GM18867 (cell line): Measurements from ENCODE around the gene PXYLP1.
"Not testable (repeated sequence)": the region's sequence is repeated elsewhere in the genome, so short reads cannot be mapped to it uniquely, and the experiment has no call there.

ENCODE experiments used
- ATAC-seq: cut with Tn5 transposase; IDR thresholded peaks from one replicate; pipeline ENCODE4 v1.9.1; 2021; ENCODE audit warnings: mild to moderate bottlenecking, moderate library complexity; ENCODE audit not compliant: unreplicated experiment

The PXYLP1 gene, protein sequence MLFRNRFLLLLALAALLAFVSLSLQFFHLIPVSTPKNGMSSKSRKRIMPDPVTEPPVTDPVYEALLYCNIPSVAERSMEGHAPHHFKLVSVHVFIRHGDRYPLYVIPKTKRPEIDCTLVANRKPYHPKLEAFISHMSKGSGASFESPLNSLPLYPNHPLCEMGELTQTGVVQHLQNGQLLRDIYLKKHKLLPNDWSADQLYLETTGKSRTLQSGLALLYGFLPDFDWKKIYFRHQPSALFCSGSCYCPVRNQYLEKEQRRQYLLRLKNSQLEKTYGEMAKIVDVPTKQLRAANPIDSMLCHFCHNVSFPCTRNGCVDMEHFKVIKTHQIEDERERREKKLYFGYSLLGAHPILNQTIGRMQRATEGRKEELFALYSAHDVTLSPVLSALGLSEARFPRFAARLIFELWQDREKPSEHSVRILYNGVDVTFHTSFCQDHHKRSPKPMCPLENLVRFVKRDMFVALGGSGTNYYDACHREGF

DNA sequence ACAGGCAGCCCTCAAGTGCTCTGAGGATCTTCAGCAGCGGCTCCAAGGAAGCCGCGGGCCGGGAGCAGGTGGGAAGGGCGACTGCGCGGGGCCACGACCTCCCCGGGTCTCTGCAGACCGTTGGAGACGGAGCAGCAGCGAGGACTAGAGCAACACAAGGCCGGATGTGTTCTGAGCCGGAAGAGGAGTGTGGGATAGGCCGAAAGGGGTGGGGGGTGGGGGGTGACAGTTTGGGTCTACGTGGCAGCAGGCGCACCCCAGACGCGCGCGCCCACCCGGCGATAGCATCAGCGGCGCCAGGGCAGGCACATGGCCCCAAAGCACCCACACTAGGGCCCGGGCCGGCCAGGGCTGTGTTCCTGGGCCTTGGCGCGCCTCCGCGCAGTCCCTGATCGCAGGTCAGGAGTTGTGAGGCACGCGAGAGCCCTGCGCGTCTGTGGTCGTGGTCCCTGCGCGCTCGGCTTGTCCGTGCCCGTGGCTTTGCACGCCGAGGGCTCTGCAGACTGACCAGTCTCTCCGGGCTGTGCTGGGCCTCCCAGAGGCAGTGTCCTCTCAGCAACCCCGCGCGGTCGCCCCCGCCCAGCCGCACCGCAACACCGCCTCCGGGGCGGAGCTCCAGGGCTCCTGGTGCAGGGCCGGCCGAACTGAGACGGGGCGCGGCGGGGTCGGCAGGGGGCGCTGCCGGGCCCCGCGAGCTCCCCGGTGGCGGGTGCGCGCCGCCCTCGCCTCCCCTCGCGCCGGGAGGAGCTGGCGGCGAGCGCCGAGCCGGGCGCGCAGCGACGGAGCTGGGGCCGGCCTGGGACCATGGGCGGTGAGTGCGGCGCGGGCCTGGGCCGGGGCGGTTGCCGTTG, at the start of gene PXYLP1:
Gene PXYLP1 (plus strand): TSS at position 725 of the 851 bp plus-strand sequence. CDS start 28,351 bp downstream, outside the sequence.
- ATAC-seq = peak; percentile 97

GRCh38 chr3:141183606-141184005, 48.0 kb upstream of the PXYLP1 start:
- no peak for ATAC-seq

- no peak for ATAC-seq
Measured at GRCh38 chr3:141184430-141184829, 47.2 kb upstream of the PXYLP1 start.

DNA sequence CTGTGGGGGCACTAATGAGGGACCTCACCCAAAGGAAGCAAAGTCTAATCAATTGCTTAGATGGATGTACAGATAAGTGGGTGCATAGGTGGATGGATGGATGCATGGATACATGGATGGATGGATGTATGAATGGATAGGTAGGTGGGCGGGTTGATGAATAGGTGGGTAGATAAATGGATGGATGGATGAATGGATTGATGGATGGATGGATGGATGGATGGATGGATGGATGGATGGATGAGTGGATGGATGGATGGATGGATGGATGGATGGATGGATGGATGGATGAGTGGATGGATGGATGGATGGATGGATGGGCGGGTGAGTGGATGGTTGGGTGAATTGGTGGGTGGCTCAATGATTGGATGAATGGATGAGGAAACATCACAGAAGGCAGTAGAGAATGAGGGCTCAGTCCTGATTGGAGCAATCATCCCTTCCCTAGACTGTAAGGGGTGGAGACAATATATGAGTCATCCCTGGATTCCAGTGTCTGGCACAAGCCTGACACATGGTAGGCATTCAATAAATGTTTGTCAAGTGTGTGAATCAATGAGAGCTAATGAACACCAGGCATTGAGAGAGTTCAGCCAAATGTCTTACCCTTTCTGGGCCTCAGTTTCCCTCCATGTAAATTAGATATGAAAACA, 40.4 kb upstream of the PXYLP1 start:
- ATAC-seq = no peak

- ATAC-seq = peak; percentile 100
Measured at GRCh38 chr3:141192345-141192744, 39.3 kb upstream of the PXYLP1 start.

DNA sequence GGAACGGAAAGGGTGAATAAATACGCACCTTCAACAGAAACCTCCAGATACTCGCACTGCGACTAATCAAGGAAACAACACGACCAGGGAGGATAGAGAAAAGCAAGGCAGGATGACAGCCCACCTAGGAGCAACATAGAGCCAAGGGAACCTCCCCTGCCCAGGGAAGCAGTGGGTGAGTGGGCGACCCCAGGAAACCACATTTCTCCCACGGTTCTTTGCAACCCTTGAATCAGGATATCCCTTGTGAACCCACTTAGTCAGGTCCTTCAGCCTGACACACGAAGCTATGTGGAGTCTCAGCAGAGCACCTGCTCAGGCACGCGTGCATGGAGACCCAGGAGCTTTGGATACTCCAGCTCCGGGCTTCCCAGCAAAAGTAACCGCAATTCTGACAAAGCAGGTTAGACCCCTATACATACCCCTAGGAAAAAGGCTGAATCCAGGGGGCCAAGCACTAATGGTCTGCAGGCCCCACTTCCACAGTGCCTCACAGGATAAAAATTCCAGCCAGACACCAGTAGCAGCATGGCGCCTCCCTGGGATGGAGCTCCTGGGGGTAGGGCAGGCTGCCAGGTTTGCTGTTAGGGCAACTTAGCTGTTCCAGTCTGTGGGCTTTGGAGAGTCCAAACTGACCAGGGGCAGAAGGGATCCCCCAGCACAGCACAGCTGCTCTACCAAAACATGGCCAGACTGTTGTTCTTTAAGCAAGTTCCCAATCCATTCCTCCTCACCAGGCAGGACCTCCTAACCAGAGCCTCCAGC, 38.4 kb upstream of the PXYLP1 start:
- ATAC-seq = no peak

GRCh38 chr3:141201122-141201521, 30.5 kb upstream of the PXYLP1 start:
- no peak for ATAC-seq

DNA sequence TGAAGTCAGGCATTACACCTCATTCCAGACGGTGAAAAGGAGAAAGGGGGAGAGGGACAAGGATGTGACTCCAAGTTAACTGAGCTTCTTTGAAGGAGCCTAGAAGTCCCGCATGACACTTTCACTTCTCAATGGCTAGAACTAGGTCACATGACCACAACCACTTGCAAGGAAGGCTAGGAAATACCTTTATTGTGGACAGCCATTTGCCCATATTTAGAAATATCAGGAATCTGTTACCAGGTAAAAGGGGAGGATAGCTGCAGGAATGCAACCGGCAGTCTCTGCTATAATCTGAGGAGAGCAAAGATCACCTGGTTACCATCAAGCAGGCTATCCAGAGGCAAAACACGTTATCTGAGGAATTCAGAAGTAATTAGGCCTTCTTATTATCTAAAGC, 28.9 kb upstream of the PXYLP1 start:
- ATAC-seq = no peak

DNA sequence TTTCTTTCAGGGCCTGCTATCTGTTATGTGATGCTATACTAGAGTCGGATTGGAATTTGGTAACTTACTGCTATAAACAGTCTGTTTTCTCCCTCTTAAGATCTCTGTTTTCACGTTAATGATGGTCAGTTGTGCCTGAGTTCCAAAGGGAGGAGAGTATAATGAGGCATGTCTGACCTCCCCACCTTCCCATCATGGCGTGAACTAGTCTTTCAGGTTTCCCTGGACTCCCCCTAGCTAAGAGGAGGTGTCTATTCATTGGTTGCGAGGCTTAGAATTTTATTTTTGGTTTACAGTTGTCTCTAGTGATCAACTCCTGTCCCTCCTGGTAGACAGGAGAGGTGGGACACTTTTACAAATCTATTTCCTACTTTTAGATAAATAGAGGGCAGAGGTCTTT, 27.8 kb upstream of the PXYLP1 start:
- ATAC-seq = no peak

DNA sequence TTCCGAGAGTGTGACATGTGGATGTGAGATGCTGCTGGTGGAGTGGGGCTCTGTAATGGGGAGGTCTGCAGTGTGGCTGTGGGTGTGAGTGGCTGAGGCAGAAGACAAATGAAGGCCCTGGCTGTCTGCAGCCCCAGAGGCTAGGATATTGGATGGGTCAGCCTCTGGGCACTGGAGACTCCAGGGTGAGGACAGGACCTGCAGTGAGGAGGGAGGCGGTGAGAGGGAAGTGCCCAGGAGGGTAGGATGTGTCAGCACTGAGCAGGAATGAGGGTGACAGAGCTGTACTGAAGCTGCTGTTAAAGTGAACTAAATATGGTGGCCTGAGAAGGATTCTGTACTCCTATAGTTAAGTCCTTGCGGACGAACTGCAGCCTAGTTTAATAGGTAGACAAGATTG, 27.3 kb upstream of the PXYLP1 start:
- no peak for ATAC-seq

- not testable (repeated sequence) for ATAC-seq
Measured at GRCh38 chr3:141211306-141211705, 20.3 kb upstream of the PXYLP1 start.

DNA sequence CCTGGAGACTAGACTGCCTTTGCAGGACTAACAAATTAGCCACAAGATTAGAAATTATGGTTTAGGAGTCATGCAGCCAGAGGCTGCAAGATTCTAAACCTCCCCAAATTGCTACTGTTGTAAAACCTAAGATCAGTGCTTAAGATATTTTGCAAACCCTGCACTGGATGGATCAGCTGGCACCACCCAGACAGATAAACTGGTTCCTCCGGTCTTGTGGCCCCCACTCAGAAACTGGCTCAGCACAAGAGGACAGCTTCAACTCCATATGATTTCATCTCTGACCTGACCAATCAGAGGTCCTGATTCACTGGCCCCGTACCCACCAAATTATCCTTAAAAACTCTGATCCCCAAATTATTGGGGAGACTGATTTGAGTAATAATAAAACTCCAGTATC, 19.5 kb upstream of the PXYLP1 start:
- no peak for ATAC-seq

DNA sequence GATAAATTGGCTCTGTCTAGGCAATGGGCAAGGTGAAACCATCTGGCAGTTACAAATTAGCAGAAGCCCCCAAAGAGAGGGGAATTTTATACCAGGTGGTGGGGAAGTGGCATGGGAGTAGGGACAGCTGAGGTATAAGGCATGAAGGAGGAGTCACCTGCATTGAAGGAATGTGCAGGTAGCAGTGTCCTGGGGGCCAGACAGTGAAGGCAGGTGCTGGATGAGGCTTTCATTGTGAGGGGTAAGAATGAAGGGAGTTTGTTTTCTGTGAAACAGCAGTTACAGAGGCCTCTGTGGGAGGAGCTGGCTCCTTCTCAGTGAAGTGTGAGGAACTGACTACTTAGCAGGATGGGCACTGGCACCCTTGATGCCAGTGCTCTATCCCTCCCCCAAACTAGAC, 19.1 kb upstream of the PXYLP1 start:
- no peak for ATAC-seq

GRCh38 chr3:141216975-141217374, 14.7 kb upstream of the PXYLP1 start:
- no peak for ATAC-seq

DNA sequence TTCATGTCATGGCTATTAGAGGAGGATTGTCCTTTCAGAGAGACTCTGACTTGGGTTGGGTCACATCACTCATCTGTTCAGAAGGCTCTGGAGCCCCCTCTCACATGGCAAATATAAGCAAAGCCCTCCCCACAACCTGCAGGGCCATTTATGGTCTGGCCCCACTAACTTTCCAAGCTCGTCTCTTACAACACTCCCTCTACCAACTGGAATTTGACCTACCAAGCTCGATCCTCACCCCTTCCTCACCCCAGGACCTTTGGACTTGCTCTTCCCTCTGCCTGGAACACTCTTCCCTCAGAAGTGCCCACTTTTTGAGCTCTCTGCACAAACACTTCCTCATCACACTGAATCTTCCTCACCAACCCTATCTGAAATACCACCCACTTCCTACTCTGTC, 14.2 kb upstream of the PXYLP1 start:
- no peak for ATAC-seq

- ATAC-seq = no peak
Measured at GRCh38 chr3:141218162-141218835, 13.3 kb upstream of the PXYLP1 start.

GRCh38 chr3:141218926-141219325, 12.7 kb upstream of the PXYLP1 start:
- ATAC-seq = no peak

- ATAC-seq = no peak
Measured at GRCh38 chr3:141223673-141224166, 7.9 kb upstream of the PXYLP1 start.

DNA sequence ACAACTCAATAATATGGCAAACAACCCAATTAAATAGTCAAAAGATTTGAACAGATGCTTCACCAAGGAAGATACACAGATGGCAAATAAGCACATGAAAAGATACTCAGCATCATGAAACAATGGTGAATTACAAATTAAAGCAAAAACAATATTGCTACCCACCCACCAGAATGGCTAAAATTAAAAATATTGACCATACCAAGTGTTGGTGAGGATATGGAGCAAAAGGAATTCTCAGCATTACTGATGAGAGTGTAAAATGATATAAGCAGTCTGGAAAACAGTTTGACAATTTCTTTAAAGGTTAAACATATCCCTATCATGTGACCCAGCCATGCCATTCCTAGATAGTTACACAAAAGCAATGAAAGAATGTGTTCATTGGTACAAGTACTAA, 5.7 kb upstream of the PXYLP1 start:
- no peak for ATAC-seq

- ATAC-seq = no peak
Measured at GRCh38 chr3:141227216-141227615, 4.4 kb upstream of the PXYLP1 start.
